OCI-LY3 (cell line): Measurements from ENCODE around the gene C17orf50.

Experiments
- H2AFZ ChIP-seq: fragments of 200-600, 300-600 bp; shearing (Covaris generic); 2 replicates; pipeline ENCODE4 v1.6.0; 2014; ENCODE audit warnings: antibody characterized with exemption, low read depth, low read length
- H3K27ac ChIP-seq: fragments of 200-600, 300-600 bp; sonication (generic); 2 replicates; pipeline ENCODE4 v1.5.1; 2014; ENCODE audit warnings: mild to moderate bottlenecking, low read length, moderate library complexity, mixed read lengths
- H3K27me3 ChIP-seq: fragments of 200-600, 300-600 bp; sonication (generic); 2 replicates; pipeline ENCODE4 v1.6.1; 2014; ENCODE audit warnings: low read depth, low read length, mixed read lengths
- H3K36me3 ChIP-seq: fragments of 200-600, 300-600 bp; sonication (generic); replicated peaks from 2 replicates; pipeline ENCODE3; 2014; ENCODE audit warnings: low read depth, low read length, mixed read lengths
- H3K4me1 ChIP-seq: fragments of 300-600, 200-600 bp; sonication (generic); 2 replicates; pipeline ENCODE4 v1.6.1; 2014; ENCODE audit warnings: low read length, mixed read lengths
- H3K4me2 ChIP-seq: fragments of 200-600, 300-600 bp; sonication (generic); 2 replicates; pipeline ENCODE4 v1.6.1; 2014; ENCODE audit warnings: low read length, mixed read lengths
- H3K4me3 ChIP-seq: fragments of 300-600, 200-600 bp; sonication (generic); 2 replicates; pipeline ENCODE4 v1.5.1; 2014; ENCODE audit warnings: antibody characterized with exemption, mild to moderate bottlenecking, low read length, moderate library complexity
- H3K79me2 ChIP-seq: fragments of 300-600, 200-600 bp; shearing (Covaris generic); 2 replicates; pipeline ENCODE4 v1.6.1; 2014; ENCODE audit warnings: mild to moderate bottlenecking, low read length, mixed read lengths
- H3K9ac ChIP-seq: fragments of 300-600, 200-600 bp; shearing (Covaris generic); 2 replicates; pipeline ENCODE4 v1.6.0; 2014; ENCODE audit warnings: mild to moderate bottlenecking, low read length, moderate library complexity
- H3K9me3 ChIP-seq: fragments of 200-600, 300-600 bp; shearing (Covaris generic); 2 replicates; pipeline ENCODE4 v1.6.1; 2014; ENCODE audit warnings: low read length, mixed read lengths; ENCODE audit not compliant: insufficient read depth
- H4K20me1 ChIP-seq: fragments of 200-600, 300-600 bp; sonication (generic); 2 replicates; pipeline ENCODE4 v1.6.1; 2016; ENCODE audit warnings: low read length, mixed read lengths; ENCODE audit not compliant: insufficient read depth
- CTCF ChIP-seq: fragments of 200-600, 300-600 bp; sonication (generic); IDR thresholded peaks from 2 replicates; pipeline ENCODE4 v1.5.1; 2014; ENCODE audit warnings: antibody characterized with exemption, low read length, low read depth
- EZH2phosphoT487 ChIP-seq: fragments of 200-600 bp; shearing (Covaris generic); IDR thresholded peaks from 2 replicates; pipeline ENCODE4 v1.6.1; 2018; ENCODE audit warnings: antibody characterized with exemption, mixed run types, low read depth

Gene C17orf50

DNA sequence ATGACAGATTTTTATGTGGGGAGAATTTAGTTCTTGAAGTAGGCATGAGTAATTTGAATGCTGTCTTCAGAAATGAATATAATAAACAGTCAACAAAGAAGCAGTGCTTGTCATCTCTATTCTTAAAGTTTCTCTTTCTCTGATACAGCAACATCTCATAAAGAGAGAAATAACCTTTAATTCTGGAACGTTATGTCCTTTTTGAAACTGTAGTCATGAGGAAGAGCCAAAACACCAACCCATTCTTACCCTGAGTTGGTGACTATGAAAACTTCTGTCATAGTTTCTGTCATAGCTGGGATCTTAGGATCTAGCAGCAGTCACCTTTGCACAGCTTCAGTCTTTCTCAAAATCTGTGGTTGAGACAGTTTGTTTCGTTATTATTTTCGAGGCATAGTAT is 44.5 kb upstream of the C17orf50 start:
- H3K79me2 ChIP-seq: no peaks in the 10 kb centered on the region
- no peaks in the 10 kb centered on the region for H3K4me1 ChIP-seq
- H3K4me2 ChIP-seq: no peak overlapping the region
- TF ChIP-seq CTCF: no peak
- TF ChIP-seq EZH2phosphoT487: no peak
- no peak overlapping the region for H3K27ac ChIP-seq
- H3K4me3 ChIP-seq: no peak overlapping the region
- no peaks in the 10 kb centered on the region for H3K9me3 ChIP-seq
- peaks cover 4% of the 10 kb centered on the region; the same call in 1 of the 2 replicates for H4K20me1 ChIP-seq
- peaks cover 7% of the 10 kb centered on the region for H3K36me3 ChIP-seq
- H2AFZ ChIP-seq: no peak overlapping the region
- H3K9ac ChIP-seq: no peak overlapping the region
- no peaks in the 10 kb centered on the region for H3K27me3 ChIP-seq

- no peak overlapping the region for H3K27ac ChIP-seq
These were observed 43.7 kb upstream of the C17orf50 start for GRCh38 chr17:35716897-35717465.

GRCh38 chr17:35717475-35717874 is 43.2 kb upstream of the C17orf50 start:
- Histone ChIP-seq H3K79me2 (no peaks in the 10 kb centered on the region), H3K4me3 (no peak overlapping the region), H4K20me1 (peaks cover 4% of the 10 kb centered on the region; the same call in 1 of the 2 replicates), H3K9ac (no peak overlapping the region), H3K27me3 (no peaks in the 10 kb centered on the region), H3K4me2 (no peak overlapping the region), H3K27ac (no peak overlapping the region), H3K36me3 (peaks cover 9% of the 10 kb centered on the region), H3K9me3 (no peaks in the 10 kb centered on the region), H3K4me1 (no peaks in the 10 kb centered on the region), H2AFZ (no peak overlapping the region)
- TF ChIP-seq EZH2phosphoT487: no peak
- TF ChIP-seq CTCF: no peak

More at GRCh38 chr17:35716897-35717465, 43.7 kb upstream of the C17orf50 start:
- peaks cover 9% of the 10 kb centered on the region for H3K36me3 ChIP-seq
- H3K79me2 ChIP-seq: no peaks in the 10 kb centered on the region
- TF ChIP-seq CTCF (no peak), EZH2phosphoT487 (no peak)
- no peaks in the 10 kb centered on the region for H3K9me3 ChIP-seq
- peaks cover 4% of the 10 kb centered on the region; the same call in 1 of the 2 replicates for H4K20me1 ChIP-seq
- no peaks in the 10 kb centered on the region for H3K4me1 ChIP-seq
- H3K4me3 ChIP-seq: no peak overlapping the region
- no peak overlapping the region for H2AFZ ChIP-seq
- H3K9ac ChIP-seq: no peak overlapping the region
- H3K27me3 ChIP-seq: no peaks in the 10 kb centered on the region
- no peak overlapping the region for H3K4me2 ChIP-seq

- no peak overlapping the region for H3K4me2 ChIP-seq
- no peaks in the 10 kb centered on the region for H3K4me1 ChIP-seq
- peaks cover 24% of the 10 kb centered on the region for H3K36me3 ChIP-seq
- no peaks in the 10 kb centered on the region for H3K79me2 ChIP-seq
- no peaks in the 10 kb centered on the region for H4K20me1 ChIP-seq
- TF ChIP-seq EZH2phosphoT487 (no peak), CTCF (no peak)
- no peak overlapping the region for H3K4me3 ChIP-seq
- no peak overlapping the region for H2AFZ ChIP-seq
- no peaks in the 10 kb centered on the region for H3K9me3 ChIP-seq
- no peaks in the 10 kb centered on the region for H3K27me3 ChIP-seq
- no peak overlapping the region for H3K27ac ChIP-seq
- no peak overlapping the region for H3K9ac ChIP-seq
These were observed 37.0 kb upstream of the C17orf50 start for GRCh38 chr17:35723735-35724134.
